ENCODE results near the gene SH3D19.
"Not testable (repeated sequence)": the region's sequence is repeated elsewhere in the genome, so short reads cannot be mapped to it uniquely, and the experiment has no call there.

The SH3D19 gene

GRCh38 chr4:151276787-151277562 lies 48.4 kb downstream of the SH3D19 start, which contains the start of gene PRSS48:
Gene PRSS48, plus strand, starts transcription at chr4:151277161. Its CDS starts 12 bp downstream, at chr4:151277173.
- peak; percentile 6 for DNase-seq (ENCODE audit: low read depth)

DNA sequence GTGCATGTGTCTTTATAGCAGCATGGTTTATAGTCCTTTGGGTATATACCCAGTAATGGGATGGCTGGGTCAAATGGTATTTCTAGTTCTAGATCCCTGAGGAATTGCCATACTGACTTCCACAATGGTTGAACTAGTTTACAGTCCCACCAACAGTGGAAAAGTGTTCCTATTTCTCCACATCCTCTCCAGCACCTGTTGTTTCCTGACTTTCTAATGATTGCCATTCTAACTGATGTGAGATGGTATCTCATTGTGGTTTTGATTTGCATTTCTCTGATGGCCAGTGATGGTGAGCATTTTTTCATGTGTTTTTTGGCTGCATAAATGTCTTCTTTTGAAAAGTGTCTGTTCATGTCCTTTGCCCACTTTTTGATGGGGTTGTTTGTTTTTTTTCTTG lies 56.5 kb downstream of the SH3D19 start:
- not testable (repeated sequence) for DNase-seq (ENCODE audit: low read depth)

GRCh38 chr4:151267822-151268535 lies 57.4 kb downstream of the SH3D19 start:
- DNase-seq (ENCODE audit: low read depth) = no peak

DNA sequence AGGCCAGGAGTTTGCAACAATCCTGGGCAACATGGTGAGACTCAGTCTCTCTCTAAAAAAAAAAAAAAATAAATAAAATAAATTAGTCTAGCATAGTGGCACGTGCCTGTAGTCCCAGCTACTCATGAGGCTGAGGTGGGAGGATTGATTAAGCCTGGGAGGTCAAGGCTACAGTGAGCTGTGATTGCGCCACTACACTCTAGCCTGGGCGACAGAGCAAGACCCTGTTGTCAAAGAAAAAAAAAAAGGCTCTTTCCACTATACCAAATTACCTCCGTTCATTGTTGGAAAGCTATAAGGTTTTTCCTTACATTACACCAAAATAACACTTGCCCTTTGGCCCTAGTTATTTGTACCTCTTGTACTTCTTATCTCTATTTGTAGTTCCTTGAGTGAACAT lies 58.3 kb downstream of the SH3D19 start:
- no peak for DNase-seq (ENCODE audit: low read depth)

- DNase-seq (ENCODE audit: low read depth) = no peak
Observed at GRCh38 chr4:151266497-151266896, 58.9 kb downstream of the SH3D19 start.

- no peak for DNase-seq (ENCODE audit: low read depth)
Observed at GRCh38 chr4:151263455-151263854, 62.0 kb downstream of the SH3D19 start.

DNA sequence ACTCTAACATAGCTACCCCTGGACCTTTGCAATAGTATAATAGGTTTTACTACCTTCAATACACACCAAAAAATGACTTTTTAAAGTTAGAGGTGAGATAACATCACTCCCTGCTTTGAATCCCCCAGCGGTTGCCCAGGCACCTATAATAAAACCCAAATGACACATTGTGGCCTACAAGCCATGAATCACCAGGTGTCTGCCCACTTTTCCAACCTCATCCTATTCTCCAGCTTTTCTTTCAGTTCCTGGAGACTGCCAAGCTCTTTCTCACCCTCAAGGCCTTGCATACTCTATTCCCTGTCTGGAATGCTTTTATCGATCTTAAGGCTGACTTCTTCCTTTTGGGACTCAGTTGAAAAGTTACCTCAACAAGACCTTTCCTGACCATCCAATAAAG lies 64.9 kb downstream of the SH3D19 start:
- no peak for DNase-seq (ENCODE audit: low read depth)

DNA sequence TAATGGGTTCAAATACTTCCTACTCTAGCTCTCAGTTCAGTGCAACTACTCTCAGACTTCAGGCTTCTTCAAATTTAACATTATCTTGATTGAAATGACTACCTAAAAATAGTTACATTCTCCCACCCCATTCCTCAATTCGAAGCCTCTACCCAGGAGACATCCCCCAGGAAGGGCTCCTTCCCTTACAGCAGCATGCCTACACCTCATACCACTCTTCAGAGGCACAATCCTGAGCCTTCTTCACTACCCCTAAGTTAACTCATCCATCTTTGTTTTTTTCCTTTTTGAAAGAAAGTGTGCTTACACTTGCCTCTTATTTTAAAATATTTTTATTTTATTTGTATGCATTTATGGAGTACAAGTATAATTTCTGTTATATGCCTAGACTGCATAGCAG lies 65.7 kb downstream of the SH3D19 start:
- DNase-seq (ENCODE audit: low read depth) = no peak

- DNase-seq (ENCODE audit: low read depth) = no peak
Observed at GRCh38 chr4:151257704-151258103, 67.7 kb downstream of the SH3D19 start.

- no peak for DNase-seq (ENCODE audit: low read depth)
Observed at GRCh38 chr4:151256134-151256533, 69.3 kb downstream of the SH3D19 start.

GRCh38 chr4:151255680-151256079 lies 69.7 kb downstream of the SH3D19 start:
- DNase-seq (ENCODE audit: low read depth) = not testable (repeated sequence)

DNA sequence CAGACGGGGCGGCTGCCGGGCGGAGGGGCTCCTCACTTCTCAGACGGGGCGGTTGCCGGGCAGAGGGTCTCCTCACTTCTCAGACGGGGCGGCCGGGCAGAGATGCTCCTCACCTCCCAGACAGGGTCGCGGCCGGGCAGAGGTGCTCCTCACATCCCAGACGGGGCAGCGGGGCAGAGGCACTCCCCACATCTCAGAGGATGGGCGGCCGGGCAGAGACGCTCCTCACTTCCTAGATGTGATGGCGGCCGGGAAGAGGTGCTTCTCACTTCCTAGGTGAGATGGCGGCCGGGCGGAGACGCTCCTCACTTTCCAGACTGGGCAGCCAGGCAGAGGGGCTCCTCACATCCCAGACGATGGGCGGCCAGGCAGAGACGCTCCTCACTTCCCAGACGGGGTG lies 70.2 kb downstream of the SH3D19 start:
- DNase-seq (ENCODE audit: low read depth) = not testable (repeated sequence)

GRCh38 chr4:151251603-151252304 lies 73.7 kb downstream of the SH3D19 start:
- no peak for DNase-seq (ENCODE audit: low read depth)

DNA sequence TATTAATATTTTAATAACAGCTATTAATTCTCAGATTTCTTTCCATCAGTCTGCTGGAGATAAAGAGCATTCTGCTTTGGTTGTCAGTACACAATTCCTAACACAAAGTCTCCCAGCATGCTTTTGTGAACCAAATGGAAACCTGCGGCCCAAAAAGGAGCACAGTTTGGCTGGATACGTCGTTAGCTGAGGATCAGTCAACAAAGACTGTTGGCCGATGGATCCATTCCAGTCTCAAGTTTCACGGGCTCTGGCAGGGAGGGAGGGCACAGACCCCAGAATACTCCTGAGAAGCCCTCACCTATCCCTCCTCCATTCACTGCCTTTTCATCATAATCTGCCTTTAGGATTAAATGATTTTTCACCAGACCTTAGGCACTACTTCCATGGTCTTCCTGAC lies 74.7 kb downstream of the SH3D19 start:
- DNase-seq (ENCODE audit: low read depth) = no peak

- DNase-seq (ENCODE audit: low read depth) = no peak
Observed at GRCh38 chr4:151248519-151248918, 76.9 kb downstream of the SH3D19 start.

DNA sequence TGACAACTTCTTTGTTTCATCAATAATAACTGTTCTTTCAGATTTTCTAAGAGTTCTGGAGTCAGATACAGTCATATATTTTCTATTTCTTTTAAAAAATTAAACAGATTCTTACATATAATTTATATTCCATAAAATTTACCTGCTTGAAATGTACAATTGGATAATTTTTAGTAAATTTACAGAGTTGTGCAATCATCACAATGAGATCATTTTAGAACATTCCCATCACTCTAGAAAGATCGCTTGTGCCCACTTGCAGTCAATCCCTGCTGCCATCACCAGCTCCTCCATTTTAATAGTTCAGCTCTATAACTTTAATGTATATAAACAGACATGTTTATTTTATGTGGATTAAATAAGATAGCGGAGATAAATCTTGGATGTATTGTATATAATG lies 78.0 kb downstream of the SH3D19 start:
- no peak for DNase-seq (ENCODE audit: low read depth)

GRCh38 chr4:151246742-151247141 lies 78.7 kb downstream of the SH3D19 start:
- DNase-seq (ENCODE audit: low read depth) = no peak

DNA sequence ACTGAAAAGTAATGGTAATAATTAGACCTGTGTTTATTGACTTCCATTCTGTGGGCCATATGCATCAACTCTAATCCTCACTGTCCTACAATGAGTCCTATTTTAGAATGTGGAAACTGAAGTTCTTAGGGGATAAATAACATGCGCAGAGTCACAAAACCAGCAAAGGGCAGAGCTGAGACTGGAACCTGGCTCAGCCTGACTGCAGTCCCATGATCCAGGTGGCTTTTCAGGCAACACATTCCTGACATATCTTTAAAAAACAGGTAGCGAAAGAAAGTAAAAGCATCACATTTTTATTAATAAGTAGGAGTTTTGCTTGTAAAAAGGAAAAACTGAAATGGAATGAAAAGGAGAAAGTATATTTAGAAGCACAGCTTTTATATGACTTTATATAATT lies 83.1 kb downstream of the SH3D19 start:
- DNase-seq (ENCODE audit: low read depth) = no peak

- DNase-seq (ENCODE audit: low read depth) = no peak
Observed at GRCh38 chr4:151239608-151240007, 85.8 kb downstream of the SH3D19 start.

- DNase-seq (ENCODE audit: low read depth) = no peak
Observed at GRCh38 chr4:151238477-151238876, 86.9 kb downstream of the SH3D19 start.

DNA sequence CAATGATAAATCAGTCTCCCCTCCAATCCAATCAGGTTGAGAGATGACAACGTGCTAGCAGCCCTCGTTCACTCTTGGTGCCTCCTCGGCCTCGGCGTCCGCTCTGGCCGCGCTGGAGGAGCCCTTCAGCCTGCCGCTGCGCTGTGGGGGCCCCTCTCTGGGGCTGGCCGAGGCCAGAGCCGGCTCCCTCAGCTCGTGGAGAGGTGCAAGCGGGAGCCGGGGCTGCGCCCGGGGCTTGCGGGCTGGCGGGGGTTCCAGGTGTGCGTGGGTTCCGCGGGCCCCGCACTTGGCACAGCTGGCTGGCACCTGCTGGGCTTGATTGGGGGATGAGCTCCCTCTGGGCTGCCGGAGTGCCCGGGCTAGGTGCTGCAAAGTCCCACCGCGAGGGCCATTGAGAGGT lies 89.4 kb downstream of the SH3D19 start:
- DNase-seq (ENCODE audit: low read depth) = no peak

DNA sequence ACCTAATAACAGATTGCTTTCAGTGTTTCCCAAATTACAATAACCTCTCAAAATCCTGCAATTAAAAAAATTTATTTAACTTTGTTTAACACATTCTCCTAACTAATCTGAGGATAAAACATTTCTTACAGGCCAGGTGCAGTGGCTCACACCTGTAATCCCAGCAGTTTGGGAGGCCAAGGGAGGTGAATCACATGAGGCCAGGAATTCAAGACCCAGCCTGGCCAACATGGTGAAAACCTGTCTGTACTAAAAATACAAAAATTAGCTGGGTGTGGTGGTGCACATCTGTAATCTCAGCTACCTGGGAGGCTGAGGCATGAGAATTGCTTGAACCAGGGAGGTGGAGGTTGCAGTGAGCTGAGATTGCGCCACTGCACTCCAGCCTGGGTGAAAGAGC lies 90.0 kb downstream of the SH3D19 start:
- DNase-seq (ENCODE audit: low read depth) = not testable (repeated sequence)

DNA sequence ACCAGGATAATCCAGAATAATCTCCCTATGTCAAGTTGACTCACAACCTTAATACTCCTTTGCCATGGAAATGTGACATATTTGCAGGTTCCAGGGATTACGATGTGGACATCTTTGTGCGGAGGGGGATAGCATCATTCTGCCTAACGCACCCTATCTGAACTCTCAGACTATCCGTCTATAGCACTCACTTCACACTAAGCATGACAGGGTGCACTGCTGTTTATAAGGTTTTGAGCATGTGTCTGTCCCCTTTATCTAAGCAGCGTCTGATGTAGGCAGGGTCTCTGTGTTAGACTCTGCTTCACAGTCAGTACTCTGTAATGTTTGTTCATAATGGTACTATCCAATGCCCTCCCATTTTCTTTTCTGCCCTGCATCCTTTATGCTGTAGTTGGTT lies 91.8 kb downstream of the SH3D19 start:
- DNase-seq (ENCODE audit: low read depth) = no peak

Measured in activated T-cell treated with anti-CD3 and anti-CD28 coated beads for 1 hour (primary cell).